PC-9 (cell line): ENCODE results near the gene ATXN1.

Source experiments
- EZH2 ChIP-seq: fragments of 200-600 bp; sonication (generic); IDR thresholded peaks from 2 replicates; pipeline ENCODE4 v1.8.0; 2017; ENCODE audit warnings: antibody characterized with exemption, low read depth
- TF ChIP-seq, protein P1 (sequence below): fragments of 200-600 bp; sonication (generic); conservative IDR thresholded peaks from 2 replicates; pipeline ENCODE4 v1.6.1; 2017; ENCODE audit warnings: mixed run types, antibody characterized with exemption, mild to moderate bottlenecking, moderate library complexity

DNA sequence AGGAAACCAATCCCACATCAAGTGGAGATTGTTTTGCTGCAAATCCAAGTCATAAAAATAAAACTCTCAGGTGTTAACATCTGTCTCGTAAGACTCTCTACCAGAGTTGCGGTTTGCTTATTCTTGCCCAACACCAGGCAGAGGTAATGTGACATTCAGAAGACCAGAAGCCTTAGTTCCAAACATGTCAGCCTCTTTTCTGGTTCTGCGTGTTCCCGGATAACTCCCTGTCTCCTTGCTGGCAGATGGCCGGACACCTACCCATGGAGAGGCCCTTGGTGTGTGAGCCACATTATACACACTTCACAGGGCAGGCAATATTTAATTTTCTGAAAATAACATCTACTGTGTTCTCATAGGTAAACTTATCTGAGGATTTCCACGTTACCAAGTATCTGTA is 449.5 kb downstream of the ATXN1 start:
- TF ChIP-seq, protein P1, sequence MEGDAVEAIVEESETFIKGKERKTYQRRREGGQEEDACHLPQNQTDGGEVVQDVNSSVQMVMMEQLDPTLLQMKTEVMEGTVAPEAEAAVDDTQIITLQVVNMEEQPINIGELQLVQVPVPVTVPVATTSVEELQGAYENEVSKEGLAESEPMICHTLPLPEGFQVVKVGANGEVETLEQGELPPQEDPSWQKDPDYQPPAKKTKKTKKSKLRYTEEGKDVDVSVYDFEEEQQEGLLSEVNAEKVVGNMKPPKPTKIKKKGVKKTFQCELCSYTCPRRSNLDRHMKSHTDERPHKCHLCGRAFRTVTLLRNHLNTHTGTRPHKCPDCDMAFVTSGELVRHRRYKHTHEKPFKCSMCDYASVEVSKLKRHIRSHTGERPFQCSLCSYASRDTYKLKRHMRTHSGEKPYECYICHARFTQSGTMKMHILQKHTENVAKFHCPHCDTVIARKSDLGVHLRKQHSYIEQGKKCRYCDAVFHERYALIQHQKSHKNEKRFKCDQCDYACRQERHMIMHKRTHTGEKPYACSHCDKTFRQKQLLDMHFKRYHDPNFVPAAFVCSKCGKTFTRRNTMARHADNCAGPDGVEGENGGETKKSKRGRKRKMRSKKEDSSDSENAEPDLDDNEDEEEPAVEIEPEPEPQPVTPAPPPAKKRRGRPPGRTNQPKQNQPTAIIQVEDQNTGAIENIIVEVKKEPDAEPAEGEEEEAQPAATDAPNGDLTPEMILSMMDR = no peak
- TF ChIP-seq EZH2 = no peak
